ENCODE results near the gene CTCF.

DNA sequence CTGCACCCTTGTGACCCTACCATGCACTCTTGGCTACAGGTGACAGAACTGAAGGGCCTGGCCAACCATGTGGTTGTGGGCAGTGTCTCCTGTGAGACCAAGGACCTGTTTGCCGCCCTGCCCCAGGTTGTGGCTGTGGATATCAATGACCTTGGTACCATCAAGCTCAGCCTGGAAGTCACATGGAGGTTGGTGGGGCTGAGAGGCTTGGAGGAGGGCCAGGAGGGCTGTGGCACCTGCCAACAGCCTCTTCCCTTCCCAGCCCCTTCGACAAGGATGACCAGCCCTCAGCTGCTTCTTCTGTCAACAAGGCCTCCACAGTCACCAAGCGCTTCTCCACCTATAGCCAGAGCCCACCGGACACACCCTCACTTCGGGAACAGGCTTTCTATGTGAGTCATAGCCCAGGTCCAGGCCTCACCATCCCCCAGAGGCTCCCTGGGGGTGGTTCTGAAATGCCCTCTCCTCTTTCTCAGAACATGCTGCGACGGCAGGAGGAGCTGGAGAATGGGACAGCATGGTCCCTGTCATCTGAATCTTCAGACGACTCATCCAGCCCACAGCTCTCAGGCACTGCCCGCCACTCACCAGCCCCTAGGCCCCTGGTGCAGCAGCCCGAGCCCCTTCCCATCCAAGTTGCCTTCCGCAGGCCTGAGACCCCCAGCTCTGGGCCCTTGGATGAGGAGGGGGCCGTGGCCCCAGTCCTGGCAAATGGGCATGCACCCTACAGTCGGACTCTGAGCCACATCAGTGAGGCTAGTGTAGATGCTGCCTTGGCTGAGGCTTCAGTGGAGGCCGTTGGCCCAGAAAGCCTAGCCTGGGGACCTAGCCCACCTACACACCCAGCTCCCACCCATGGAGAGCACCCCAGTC, 20.7 kb upstream of the CTCF start:
- TF ChIP-seq EZH2phosphoT487 (IDR thresholded peaks at IDR 0.05; ENCODE audit: unreplicated experiment) (no peak), CTCF (conservative IDR thresholded peaks at IDR 0.05; ENCODE audit: low read depth in 2 of 2) (no peak), CREB1 (CRISPR knock-in tag; IDR thresholded peaks at IDR 0.05; ENCODE audit: low read depth) (no peak), POLR2AphosphoS5 (IDR thresholded peaks at IDR 0.05; ENCODE audit: low read depth) (no peak), EZH2 (IDR thresholded peaks at IDR 0.05; ENCODE audit: low read depth, unreplicated experiment) (no peak), ZNF462 (CRISPR knock-in tag; IDR thresholded peaks at IDR 0.05) (no peak), JUNB (IDR thresholded peaks at IDR 0.05; ENCODE audit: unreplicated experiment) (no peak), STAT1 (IDR thresholded peaks at IDR 0.05; ENCODE audit: unreplicated experiment) (no peak), NANOG (IDR thresholded peaks at IDR 0.05; ENCODE audit: borderline replicate concordance) (no peak), ZNF114 (CRISPR knock-in tag; IDR thresholded peaks at IDR 0.05) (no peak), ZNF331 (CRISPR knock-in tag; IDR thresholded peaks at IDR 0.05; ENCODE audit: low read depth) (no peak)
- TF ChIP-seq, protein P1, sequence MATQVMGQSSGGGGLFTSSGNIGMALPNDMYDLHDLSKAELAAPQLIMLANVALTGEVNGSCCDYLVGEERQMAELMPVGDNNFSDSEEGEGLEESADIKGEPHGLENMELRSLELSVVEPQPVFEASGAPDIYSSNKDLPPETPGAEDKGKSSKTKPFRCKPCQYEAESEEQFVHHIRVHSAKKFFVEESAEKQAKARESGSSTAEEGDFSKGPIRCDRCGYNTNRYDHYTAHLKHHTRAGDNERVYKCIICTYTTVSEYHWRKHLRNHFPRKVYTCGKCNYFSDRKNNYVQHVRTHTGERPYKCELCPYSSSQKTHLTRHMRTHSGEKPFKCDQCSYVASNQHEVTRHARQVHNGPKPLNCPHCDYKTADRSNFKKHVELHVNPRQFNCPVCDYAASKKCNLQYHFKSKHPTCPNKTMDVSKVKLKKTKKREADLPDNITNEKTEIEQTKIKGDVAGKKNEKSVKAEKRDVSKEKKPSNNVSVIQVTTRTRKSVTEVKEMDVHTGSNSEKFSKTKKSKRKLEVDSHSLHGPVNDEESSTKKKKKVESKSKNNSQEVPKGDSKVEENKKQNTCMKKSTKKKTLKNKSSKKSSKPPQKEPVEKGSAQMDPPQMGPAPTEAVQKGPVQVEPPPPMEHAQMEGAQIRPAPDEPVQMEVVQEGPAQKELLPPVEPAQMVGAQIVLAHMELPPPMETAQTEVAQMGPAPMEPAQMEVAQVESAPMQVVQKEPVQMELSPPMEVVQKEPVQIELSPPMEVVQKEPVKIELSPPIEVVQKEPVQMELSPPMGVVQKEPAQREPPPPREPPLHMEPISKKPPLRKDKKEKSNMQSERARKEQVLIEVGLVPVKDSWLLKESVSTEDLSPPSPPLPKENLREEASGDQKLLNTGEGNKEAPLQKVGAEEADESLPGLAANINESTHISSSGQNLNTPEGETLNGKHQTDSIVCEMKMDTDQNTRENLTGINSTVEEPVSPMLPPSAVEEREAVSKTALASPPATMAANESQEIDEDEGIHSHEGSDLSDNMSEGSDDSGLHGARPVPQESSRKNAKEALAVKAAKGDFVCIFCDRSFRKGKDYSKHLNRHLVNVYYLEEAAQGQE (IDR thresholded peaks at IDR 0.05; ENCODE audit: unreplicated experiment): no peak
- TF ChIP-seq, protein P2, sequence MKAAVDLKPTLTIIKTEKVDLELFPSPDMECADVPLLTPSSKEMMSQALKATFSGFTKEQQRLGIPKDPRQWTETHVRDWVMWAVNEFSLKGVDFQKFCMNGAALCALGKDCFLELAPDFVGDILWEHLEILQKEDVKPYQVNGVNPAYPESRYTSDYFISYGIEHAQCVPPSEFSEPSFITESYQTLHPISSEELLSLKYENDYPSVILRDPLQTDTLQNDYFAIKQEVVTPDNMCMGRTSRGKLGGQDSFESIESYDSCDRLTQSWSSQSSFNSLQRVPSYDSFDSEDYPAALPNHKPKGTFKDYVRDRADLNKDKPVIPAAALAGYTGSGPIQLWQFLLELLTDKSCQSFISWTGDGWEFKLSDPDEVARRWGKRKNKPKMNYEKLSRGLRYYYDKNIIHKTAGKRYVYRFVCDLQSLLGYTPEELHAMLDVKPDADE (IDR thresholded peaks at IDR 0.05): no peak
